ENCODE data around the gene SLC12A5. TPM values are rescaled to one million over a fixed set of nuclear protein-coding genes. Genes with fewer than 3 reads are reported as not detected.

Gene SLC12A5
- total RNA-seq, 1 donor from 2014 or later, result 0.17 TPM

Other genes starting within 250 kb of the SLC12A5 start
- gene WFDC3, start 237.3 kb upstream of the SLC12A5 start, total RNA-seq, result not detected in 2 replicates
- 9.2 and 13.8 TPM in 2 replicates for gene DNTTIP1, start 237.3 kb upstream of the SLC12A5 start, total RNA-seq
- 9.9 and 30.2 TPM in 2 replicates for gene UBE2C, start 216.6 kb upstream of the SLC12A5 start, total RNA-seq
- not detected in 2 replicates for gene TNNC2, start 201.9 kb upstream of the SLC12A5 start, total RNA-seq
- gene SNX21, start 195.4 kb upstream of the SLC12A5 start, total RNA-seq, result 22.6 and 35.7 TPM in 2 replicates
- 28.7 and 42.5 TPM in 2 replicates for gene ACOT8, start 171.8 kb upstream of the SLC12A5 start, total RNA-seq
- gene ZSWIM3, start 171.6 kb upstream of the SLC12A5 start, total RNA-seq, result 8.7 and 11.9 TPM in 2 replicates
- gene ZSWIM1, start 148.0 kb upstream of the SLC12A5 start, total RNA-seq, result 4.1 and 5.4 TPM in 2 replicates
- 1.0 and 1.2 TPM in 2 replicates for gene SPATA25, start 141.6 kb upstream of the SLC12A5 start, total RNA-seq
- gene NEURL2, start 138.0 kb upstream of the SLC12A5 start, total RNA-seq, result 3.2 and 4.4 TPM in 2 replicates
- gene CTSA, start 137.9 kb upstream of the SLC12A5 start, total RNA-seq, result 47.8 and 48.1 TPM in 2 replicates
- 2.4 and 5.4 TPM in 2 replicates for gene PLTP, start 117.1 kb upstream of the SLC12A5 start, total RNA-seq
- 13.3 and 16.2 TPM in 2 replicates for gene PCIF1, start 94.5 kb upstream of the SLC12A5 start, total RNA-seq
- gene ZNF335, start 57.0 kb upstream of the SLC12A5 start, total RNA-seq, result 14.8 and 17.4 TPM in 2 replicates
- not detected in 2 replicates for gene MMP9, start 20.3 kb upstream of the SLC12A5 start, total RNA-seq
- 16.7 and 18.6 TPM in 2 replicates for gene NCOA5, start 60.7 kb downstream of the SLC12A5 start, total RNA-seq
- gene CD40, start 89.1 kb downstream of the SLC12A5 start, total RNA-seq, result 19.4 and 21.3 TPM in 2 replicates

Measured in dermis blood vessel endothelial cell (primary cell).